NCI-H446 (cell line): Measurements from ENCODE around the gene HELQ.
"Not testable (repeated sequence)": the region's sequence is repeated elsewhere in the genome, so short reads cannot be mapped to it uniquely, and the experiment has no call there.

Experiments used
- DNase-seq, 2 experiments: peaks; one replicate each; lab custom pipeline; 2025; lab: John Stamatoyannopoulos, UW

HELQ gene, protein sequence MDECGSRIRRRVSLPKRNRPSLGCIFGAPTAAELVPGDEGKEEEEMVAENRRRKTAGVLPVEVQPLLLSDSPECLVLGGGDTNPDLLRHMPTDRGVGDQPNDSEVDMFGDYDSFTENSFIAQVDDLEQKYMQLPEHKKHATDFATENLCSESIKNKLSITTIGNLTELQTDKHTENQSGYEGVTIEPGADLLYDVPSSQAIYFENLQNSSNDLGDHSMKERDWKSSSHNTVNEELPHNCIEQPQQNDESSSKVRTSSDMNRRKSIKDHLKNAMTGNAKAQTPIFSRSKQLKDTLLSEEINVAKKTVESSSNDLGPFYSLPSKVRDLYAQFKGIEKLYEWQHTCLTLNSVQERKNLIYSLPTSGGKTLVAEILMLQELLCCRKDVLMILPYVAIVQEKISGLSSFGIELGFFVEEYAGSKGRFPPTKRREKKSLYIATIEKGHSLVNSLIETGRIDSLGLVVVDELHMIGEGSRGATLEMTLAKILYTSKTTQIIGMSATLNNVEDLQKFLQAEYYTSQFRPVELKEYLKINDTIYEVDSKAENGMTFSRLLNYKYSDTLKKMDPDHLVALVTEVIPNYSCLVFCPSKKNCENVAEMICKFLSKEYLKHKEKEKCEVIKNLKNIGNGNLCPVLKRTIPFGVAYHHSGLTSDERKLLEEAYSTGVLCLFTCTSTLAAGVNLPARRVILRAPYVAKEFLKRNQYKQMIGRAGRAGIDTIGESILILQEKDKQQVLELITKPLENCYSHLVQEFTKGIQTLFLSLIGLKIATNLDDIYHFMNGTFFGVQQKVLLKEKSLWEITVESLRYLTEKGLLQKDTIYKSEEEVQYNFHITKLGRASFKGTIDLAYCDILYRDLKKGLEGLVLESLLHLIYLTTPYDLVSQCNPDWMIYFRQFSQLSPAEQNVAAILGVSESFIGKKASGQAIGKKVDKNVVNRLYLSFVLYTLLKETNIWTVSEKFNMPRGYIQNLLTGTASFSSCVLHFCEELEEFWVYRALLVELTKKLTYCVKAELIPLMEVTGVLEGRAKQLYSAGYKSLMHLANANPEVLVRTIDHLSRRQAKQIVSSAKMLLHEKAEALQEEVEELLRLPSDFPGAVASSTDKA

DNA sequence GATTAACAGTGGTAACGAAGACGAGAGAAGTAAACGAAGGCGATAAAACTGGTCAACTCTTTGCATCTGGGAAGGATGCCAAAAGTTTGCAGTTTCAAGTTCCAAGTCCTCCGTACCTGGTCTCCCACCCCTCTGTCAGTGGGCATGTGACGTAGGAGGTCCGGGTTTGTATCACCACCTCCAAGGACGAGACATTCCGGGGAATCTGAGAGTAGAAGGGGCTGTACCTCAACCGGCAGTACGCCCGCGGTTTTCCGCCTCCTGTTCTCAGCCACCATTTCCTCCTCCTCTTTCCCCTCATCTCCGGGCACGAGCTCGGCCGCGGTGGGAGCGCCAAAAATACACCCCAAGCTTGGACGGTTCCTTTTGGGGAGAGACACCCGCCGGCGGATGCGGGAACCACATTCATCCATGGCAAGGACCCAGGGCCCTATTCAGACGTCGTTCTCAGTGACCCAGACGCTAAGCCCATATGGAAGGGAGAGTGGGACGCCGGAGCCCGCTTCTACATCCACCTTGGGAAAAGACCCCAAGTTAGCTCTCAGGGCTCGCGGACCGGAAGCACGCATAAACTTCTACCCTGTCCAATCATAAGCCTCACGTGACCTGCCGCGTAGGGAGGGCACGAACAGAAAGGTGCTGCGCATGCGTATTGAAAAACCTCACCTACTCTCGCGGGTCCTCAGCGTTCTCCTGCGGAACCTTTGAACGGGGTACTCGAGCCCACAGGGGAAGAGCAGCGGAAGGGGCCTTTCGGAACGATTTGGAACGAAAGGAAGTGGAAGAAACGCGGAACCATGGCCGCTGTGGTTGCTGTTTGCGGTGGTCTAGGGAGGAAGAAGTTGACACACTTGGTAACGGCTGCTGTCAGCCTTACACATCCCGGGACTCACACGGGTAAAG lies at the start of gene HELQ, which contains the start of gene MRPS18C:
HELQ (minus strand) TSS at position 543 of the 903 bp plus-strand sequence; CDS start at position 413, 130 bp downstream.
MRPS18C (plus strand) TSS at position 778 of the 903 bp plus-strand sequence; CDS start at position 798, 20 bp downstream.
- DNase-seq, result peak; percentile 94 to 98

DNA sequence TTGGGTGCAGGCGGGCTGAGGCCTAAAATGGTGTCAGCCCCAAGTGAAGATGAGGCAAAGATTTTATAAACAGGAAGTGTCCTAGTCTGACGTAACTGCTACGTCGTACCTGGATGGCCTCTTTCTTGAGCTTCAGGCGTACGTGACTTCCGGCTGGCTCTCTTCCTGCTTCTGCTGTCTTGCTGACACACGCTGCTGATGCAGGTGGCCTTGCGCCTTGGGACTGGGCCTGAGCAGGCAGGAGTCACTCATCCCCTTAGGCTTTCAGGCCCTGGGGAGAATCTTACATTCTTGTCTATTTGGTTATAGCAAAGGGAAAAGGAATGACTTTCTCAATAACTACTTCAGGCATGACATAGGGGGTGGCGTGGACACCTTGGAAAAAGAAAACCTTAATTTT lies 49.4 kb upstream of the HELQ start:
- no peak for DNase-seq

DNA sequence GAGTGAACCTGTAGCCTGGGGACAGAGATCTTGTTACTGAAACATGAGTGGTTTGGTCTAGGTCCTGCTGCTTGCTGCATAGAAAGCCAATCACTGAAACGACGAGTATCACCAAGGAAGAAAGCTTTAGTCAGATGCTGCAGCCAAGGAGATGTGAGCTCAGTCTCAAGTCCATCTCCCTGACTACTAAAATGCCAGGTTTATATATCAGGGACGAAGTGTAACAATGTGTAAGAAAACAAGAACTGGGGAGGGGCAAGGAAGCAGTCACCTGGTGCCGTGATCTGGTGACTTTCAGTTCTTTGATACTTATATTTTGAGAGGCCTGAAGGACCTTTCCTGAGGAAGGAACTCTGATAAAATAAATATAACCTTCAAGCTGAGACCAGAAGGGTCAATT lies 48.9 kb upstream of the HELQ start:
- DNase-seq, result no peak

DNA sequence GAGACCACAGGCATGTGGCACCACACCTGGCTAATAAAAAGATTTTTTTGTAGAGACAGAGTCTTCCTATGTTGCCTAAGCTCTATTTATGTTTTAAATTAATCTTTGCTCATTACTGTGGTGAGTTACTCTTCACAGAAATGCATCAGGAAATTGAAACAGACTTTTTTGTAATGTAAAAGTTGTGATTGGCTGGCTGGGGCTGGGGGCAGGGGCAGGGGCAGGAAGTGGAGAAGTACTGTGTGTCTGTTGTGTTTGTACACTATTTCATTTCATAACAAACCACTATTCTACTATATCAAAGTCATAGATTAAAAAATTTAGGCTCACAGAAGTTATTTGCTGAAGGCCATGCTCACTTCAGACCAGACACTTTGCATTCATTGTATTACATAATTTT lies 48.4 kb upstream of the HELQ start:
- DNase-seq, result no peak

DNA sequence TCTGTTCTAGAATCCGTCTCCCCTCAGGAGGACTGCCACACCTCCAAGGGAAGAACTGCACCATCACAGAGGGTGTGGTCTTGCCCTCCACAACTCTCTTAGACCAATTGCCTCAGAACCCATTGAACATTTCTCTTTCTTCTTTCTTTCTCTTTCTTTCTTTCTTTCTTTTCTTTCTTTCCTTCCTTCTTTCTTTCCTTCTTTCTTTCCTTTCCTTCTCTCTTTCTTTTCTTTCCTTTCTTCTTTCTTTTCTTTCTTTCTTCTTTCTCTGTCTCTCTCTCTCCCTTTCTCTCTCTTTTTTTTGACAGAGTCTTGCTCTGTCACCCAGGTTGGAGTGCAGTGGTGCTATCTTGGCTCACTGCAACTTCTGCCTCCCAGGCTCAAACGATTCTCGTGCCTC lies 46.0 kb upstream of the HELQ start:
- not testable (repeated sequence) for DNase-seq

DNA sequence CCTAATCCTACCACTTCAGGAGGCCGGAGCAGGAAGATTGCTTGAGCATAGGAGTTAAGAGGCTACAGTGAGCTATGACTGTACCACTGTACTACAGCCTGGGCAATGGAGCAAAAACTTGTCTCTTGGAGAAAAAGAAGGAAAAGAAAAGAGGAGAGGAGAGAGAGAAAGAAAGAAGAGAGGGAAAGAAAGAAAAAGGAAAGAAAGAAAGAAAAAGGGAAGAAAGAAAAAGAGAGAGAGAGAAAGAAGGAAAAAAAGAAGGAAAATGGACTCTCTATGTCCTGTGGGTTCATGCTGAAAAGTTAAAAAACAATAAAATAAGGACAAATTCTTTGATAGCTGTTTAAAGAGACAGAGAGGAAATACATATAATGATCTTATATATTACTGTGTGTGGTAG lies 42.6 kb upstream of the HELQ start:
- DNase-seq, result no peak

DNA sequence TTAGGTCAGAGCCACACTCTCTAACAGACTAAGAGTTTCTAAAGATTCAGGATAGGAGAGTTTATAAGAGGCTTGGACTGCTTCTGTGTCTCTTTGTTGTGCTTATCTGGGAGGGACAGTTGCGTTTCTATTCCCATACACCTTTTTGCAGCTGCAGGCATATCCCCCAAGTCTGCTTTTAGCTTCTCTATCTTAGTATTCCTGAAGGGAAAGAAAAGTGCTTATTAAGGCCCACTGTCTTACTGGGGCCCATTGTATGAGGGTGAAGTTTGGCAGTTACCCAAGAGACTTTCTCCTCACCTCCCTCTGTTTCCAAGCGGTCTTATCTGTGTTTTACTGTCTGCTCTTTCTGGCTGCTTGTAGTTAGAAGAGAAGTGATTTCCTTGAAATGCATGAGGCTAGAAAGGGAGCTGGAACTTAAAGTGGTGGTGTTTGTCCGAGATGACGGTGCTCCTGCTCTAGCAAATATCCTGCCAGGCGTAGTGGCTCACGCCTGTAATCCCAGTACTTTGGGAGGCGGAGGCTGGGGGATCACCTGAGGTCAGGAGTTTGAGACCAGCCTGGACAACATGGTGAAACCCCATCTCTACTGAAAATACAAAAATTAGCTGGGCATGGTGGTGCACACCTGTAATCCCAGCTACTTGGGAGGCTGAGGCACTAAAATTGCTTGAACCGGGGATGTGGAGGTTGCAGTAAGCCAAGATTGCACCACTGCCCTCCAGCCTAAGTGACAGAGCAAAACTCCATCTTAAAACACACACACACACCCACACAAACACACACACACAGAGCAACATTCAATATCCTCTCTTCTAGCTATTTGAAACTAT lies 40.7 kb upstream of the HELQ start:
- DNase-seq, result not testable (repeated sequence)

DNA sequence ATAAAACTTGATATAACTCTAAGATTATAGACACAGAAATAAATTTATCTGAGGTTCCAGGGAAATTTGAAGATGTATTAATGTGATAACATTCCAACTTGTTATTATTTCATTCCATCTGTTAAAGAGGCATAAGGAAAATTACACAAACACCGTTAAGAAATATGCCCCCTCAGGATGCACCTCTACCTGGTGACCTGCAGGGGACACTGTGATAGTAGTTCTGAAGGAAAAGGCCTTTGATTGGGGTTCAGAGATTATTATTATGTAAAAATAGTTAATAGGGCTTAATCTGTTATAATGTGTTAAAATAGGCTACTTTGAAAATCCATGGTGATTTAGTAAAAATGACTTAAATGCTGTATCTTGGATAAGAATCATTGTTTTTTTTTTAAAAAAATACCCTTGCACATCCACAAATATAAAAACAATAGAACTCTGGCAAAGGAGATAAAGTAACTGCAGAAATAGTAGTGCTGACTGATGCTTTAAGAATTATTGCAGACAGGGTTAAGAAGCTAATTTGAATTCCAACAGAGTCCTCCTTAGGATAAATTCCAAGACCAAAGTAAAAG lies 35.3 kb upstream of the HELQ start:
- DNase-seq, result peak; percentile 4 to 12

DNA sequence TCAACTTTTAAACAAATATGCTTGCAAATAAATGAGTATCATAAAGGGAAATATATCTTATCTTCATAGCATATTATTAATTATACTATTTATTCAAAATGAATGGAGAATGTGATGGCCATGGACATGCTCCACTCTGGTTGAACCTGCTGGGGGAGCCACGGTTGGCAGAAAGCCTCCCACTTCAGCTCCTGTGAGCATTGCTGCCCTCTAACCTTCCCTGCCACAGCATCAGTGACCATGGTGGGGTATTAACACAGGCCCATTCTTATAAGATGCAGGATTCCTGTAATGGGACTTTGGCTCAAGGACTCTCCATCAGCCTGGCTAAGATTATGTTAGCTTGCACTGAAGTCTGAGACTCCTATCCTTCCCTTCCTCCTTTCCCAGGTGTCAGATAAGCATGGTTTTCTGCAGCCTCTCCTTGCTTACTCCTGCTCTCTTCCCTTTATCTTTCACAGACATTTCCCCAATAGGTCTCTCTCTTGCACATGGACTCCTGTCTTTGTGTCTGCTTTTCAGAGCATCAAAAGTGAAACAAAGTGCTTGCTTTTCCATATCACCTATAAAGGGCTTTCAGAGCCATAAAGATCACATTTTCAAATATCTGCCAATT lies 34.2 kb upstream of the HELQ start:
- DNase-seq, result no peak

DNA sequence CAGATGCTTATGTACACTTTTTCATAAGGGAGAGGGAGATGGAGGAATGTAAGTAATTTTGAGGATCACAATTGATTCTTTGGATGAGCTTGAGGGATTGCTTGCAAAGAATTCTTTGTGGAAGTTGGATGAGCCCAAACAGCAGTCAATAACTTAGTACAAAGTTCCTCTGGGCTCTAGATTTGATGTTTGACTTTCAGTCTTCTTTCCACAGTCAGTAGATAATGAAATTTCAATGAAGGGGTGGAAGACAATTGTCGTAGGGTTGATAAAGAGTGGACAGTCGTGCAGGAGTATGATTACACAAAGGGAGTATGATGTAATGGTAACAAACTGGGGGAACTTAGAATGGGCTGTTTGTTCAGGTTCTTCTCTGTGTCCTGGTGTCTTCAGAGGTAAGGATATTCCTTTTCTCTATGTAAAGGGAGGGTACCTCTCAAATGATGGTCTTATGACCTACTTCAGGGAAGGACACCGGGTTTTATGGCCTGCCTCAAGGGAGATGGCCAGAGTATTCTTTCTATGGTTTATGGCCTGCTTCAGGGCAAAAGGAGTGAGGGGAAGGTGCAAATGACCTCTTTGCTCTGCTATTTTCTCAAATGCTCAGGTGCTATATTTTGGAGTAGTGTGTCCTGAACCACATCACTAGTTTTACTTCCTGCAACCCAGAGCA lies 31.0 kb upstream of the HELQ start:
- no peak for DNase-seq

DNA sequence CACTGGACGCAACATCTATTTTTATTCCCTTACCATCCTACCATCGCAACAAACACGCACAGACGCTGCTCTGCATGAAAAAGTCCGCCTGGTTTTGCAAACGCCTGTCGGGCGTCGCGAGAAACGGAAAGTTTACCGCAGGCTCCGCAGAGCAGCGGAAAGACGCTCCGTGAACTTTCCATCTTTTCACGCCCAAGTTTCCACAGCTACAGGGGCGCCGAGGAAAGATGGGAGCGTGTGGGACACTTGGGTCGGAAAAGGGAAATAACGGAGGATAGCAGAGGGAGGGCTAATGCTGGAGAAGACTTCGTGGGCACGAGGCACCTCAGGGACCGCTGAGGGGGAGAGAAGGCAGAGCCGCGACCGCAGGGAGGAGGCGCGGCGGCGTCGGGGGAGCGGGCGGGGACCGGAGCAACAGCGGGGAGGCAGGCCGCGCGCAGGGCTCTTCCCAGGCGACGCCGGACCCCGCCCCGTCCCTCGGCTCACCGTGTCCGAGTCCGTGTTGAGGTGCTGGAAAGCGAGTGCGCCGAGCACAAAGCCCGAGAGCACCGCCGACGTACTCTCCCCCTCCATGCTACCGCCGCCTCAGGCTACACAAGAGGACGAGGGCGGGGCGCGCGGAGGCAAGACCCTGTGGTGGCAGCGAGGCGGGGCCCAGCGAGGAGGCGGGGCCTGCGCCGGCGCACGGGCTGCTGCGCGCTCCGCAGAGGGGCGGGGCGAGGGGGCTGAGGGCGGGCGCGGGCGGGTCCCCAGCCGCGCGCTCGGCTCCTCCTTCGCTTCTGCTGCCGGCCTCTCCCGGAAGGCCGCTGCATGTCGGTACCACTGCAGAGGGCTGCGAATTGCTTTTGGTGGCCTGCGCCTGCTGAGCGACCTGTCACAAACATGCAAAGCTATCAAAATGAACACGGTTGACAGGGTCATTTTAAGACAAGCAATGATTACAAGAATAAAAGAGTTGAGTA lies 29.2 kb upstream of the HELQ start, which contains the start of gene ABRAXAS1:
ABRAXAS1 (minus strand) TSS at position 601 of the 962 bp plus-strand sequence; CDS start at position 573, 28 bp downstream.
- DNase-seq, result peak; percentile 80 to 93

DNA sequence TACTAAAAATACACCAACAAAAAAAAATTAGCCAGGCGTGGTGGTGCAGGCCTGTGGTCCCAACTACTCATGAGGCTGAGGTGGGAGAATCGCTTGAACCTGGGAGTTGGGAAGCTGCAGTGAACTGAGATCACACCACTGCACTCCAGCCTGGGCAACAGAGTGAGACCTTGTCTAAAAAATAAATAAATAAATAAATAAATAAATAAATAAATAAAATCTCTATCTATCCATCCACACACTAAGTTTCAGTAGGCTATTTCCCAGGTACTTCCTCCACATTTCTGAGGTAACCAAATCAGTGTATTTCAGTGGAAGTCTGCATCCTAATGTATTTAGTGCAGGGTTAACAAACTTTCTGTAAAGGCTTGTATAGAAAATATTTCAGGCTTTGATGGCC lies 18.3 kb upstream of the HELQ start:
- DNase-seq, result no peak

DNA sequence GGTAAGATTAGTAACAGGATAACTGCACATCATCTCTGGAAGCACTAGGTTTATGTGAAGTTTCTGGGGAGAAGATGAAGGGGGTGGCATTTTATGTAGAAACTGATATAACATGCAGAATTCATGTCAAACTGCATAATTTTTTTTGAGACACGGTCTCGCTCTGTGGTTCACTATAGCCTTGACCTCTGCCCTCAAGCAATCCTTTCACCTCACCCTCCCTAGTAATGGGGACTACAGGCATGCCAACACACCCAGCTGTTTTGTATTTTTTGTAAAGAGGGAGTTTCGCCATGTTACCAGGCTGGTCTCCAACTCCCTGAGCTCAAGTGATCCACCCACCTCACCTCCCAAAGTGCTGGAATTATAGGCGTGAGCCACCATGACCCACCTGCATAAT lies 17.8 kb upstream of the HELQ start:
- no peak for DNase-seq

DNA sequence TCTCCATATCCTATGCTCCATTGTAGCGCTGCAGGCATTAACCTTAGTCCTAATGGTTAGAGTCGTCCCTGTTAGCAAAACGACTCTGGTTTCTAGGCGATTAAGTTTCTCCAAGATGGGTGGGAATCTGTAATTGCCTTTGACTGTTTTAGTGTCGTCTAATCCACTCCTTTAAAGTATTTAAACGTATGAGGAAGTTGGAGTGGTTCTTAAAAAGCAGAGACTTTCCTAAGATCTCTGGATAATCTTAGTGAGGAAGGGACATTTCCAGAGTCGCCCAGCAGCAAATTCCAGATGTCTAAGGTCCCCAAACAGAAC lies 520 bp upstream of the HELQ start:
- DNase-seq, result no peak

DNA sequence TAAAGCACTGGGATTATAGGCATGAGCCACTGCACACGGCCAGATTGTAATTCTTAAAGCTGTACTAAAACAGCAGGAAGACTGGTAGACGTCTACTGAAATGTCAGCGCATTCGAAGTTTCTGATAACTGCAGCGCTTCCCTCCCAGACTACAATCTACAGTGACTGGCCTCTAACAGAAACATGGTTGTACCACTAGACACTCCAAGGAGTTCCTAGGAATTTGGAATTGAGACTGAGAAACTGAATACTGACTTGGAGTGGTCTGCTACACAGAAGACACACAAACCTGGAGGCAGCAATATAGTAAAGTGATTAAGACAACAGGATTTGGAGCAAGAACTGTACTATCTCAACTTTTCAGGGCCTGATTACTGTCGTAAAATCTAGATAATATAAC lies 937 bp downstream of the HELQ start:
- DNase-seq, result no peak

DNA sequence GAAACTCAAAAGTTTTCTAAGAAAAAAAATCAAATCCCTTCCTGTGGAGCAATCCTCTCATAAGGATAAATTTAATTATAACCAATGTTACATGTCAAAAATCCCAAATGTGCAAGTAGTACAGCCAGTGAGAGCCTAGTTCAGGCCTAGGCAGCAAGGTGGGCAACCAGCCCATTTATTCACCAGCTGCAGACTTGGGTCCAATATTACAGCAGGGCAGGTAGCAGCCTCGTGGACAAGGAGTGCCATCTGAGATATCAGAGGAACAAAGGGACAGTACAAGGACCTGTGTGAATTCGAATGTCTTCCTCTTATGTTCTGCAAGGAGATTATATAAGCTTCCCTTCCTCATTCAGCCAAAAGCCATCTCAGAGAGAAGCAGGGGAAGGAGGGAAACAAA lies 6.6 kb downstream of the HELQ start:
- no peak for DNase-seq

DNA sequence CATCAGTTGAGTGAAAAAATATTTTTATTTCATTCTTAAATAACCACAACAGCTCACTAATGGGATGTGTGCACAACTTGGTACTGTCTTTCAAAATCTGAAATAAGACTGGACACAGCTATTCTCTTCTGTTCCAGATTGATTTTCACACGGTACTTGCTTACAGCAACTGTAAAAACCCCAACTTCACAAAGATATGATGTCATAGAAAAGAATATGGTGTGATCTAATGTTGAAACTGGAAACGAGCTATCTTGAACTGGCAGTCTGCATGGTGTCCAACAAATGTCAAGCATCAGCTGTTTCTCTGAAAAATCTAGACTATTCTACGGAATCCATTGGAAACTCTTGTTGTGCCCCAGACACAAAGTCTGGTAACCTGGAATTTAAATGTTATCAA lies 14.7 kb downstream of the HELQ start:
- no peak for DNase-seq
